Measurements from ENCODE around the gene MRPS22. TPM values are rescaled to one million over a fixed set of nuclear protein-coding genes. Genes with fewer than 3 reads are reported as not detected.

Gene MRPS22
- total RNA-seq, 5 donors from 2014 or later (not counting 1 experiment from before 2014, with no cell fraction given): 32.4 to 36.9 (median 33.9) TPM

GRCh38 chr3:139339219-139339906 is 4.5 kb upstream of the MRPS22 start:
- Mint-ChIP-seq H3K27ac (no peak overlapping the region), H3K27me3 (peaks cover 5 to 6% of the 10 kb centered on the region in 2 donors), H3K36me3 (no peaks in the 10 kb centered on the region), H3K4me1 (peaks cover 7 to 9% (median 8%) of the 10 kb centered on the region in 3 donors), H3K9me3 (peaks cover 0 to 9% (median 3%) of the 10 kb centered on the region in 3 donors), H3K4me3 (no peak overlapping the region)
- peaks cover 2 to 10% of the 10 kb centered on the region in 2 experiments for H3K4me1 ChIP-seq (ENCODE audit: control insufficient read depth in 1 of 2, extremely low read depth in 1 of 2, insufficient read depth in 2 of 2, low read length in 2 of 2)
- ATAC-seq (replicated peaks in 1 of 4) (no peak), DNase-seq (no peak)
- no peaks in the 10 kb centered on the region for H3K9me3 ChIP-seq
- ChIA-PET POLR2A (no interaction called here), CTCF (interaction anchor here in 1 of 2 donors (0.5 kb wide), 1 partner anchor 773 kb away, joined by 5 read pairs; no protein-coding TSS in a partner anchor)
- 100% methylated on average over 1 of the region's 4 CpGs for WGBS (ENCODE audit: insufficient coverage)
- no peak overlapping the region for H3K27ac ChIP-seq (ENCODE audit: low read length)
- H3K4me3 ChIP-seq (ENCODE audit: control insufficient read depth in 1 of 2, extremely low read depth in 1 of 2, low read length in 1 of 2): no peak overlapping the region
- peaks cover 0 to 10% of the 10 kb centered on the region in 2 experiments for H3K27me3 ChIP-seq (replicated peaks in 1 of 2; ENCODE audit: control insufficient read depth in 2 of 2, extremely low read depth in 1 of 2, insufficient read depth in 2 of 2, low read length in 1 of 2)
- no peaks in the 10 kb centered on the region for H3K36me3 ChIP-seq (ENCODE audit: control insufficient read depth in 2 of 2, extremely low read depth in 1 of 2, insufficient read depth in 1 of 2, low read length in 1 of 2)

DNA sequence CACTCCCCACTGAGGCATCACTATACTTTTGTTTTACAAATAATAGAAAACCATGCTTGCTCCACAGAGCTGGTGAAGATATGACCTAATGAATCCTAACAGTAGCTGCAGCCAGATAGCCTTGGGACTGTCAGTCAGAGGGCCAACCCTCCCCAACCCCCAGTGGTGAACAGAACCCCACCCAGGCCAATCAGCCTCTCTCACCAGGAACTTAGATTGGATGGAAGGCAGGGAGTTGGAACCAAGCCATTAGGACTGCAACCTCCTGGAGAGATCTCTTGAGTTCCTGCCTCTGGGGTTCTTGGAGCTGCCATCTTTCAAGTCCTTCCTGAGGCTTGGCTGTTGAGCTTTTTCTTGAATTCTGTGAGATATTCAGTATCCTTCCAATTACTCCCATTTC is 3.0 kb upstream of the MRPS22 start:
- peaks cover 7 to 9% (median 8%) of the 10 kb centered on the region in 3 donors for H3K4me1 Mint-ChIP-seq
- peaks cover 14 to 18% of the 10 kb centered on the region in 2 experiments for H3K4me1 ChIP-seq (ENCODE audit: control insufficient read depth in 1 of 2, extremely low read depth in 1 of 2, insufficient read depth in 2 of 2, low read length in 2 of 2)
- peaks cover 0 to 10% of the 10 kb centered on the region in 2 experiments for H3K27me3 ChIP-seq (replicated peaks in 1 of 2; ENCODE audit: control insufficient read depth in 2 of 2, extremely low read depth in 1 of 2, insufficient read depth in 2 of 2, low read length in 1 of 2)
- no peak overlapping the region for H3K27ac ChIP-seq (ENCODE audit: low read length)
- no peaks in the 10 kb centered on the region for H3K36me3 ChIP-seq (ENCODE audit: control insufficient read depth in 2 of 2, extremely low read depth in 1 of 2, insufficient read depth in 1 of 2, low read length in 1 of 2)
- CTCF ChIA-PET: interaction anchor here in 1 of 2 donors (0.6 kb wide), 1 partner anchor 339 kb away, joined by 3 read pairs; no protein-coding TSS in a partner anchor
- H3K27me3 Mint-ChIP-seq: peaks cover 3 to 5% of the 10 kb centered on the region in 2 donors
- no peak overlapping the region for H3K27ac Mint-ChIP-seq
- no peaks in the 10 kb centered on the region for H3K36me3 Mint-ChIP-seq
- H3K4me3 Mint-ChIP-seq: no peak overlapping the region
- POLR2A ChIA-PET: interaction anchor here in 1 of 2 donors (0.6 kb wide), 1 partner anchor 12 kb away, joined by 3 read pairs; no protein-coding TSS in a partner anchor
- no peak overlapping the region for H3K4me3 ChIP-seq (ENCODE audit: control insufficient read depth in 1 of 2, extremely low read depth in 1 of 2, low read length in 1 of 2)
- H3K9me3 ChIP-seq: no peaks in the 10 kb centered on the region
- DNase-seq (no peak), ATAC-seq (replicated peaks in 1 of 4) (no peak)
- peaks cover 0 to 9% (median 3%) of the 10 kb centered on the region in 3 donors for H3K9me3 Mint-ChIP-seq

GRCh38 chr3:139342054-139342453 is 1.8 kb upstream of the MRPS22 start:
- H3K9me3 ChIP-seq: no peaks in the 10 kb centered on the region
- Mint-ChIP-seq H3K36me3 (no peaks in the 10 kb centered on the region), H3K4me1 (peaks cover 8 to 10% (median 10%) of the 10 kb centered on the region in 3 donors), H3K9me3 (peaks cover 0 to 9% (median 3%) of the 10 kb centered on the region in 3 donors), H3K4me3 (peak overlapping the region in 1 of 3 donors; percentile 14), H3K27ac (no peak overlapping the region), H3K27me3 (peaks cover 3 to 5% of the 10 kb centered on the region in 2 donors)
- H3K36me3 ChIP-seq (ENCODE audit: control insufficient read depth in 2 of 2, extremely low read depth in 1 of 2, insufficient read depth in 1 of 2, low read length in 1 of 2): peaks cover 0 to 5% of the 10 kb centered on the region in 2 donors
- POLR2A ChIA-PET: interaction anchor here in 1 of 2 donors (1.0 kb wide), 1 partner anchor 48 kb away, joined by 4 read pairs; the partner anchor contains the start of gene COPB2
- peaks cover 0 to 10% of the 10 kb centered on the region in 2 experiments for H3K27me3 ChIP-seq (replicated peaks in 1 of 2; ENCODE audit: control insufficient read depth in 2 of 2, extremely low read depth in 1 of 2, insufficient read depth in 2 of 2, low read length in 1 of 2)
- H3K4me3 ChIP-seq (ENCODE audit: control insufficient read depth in 1 of 2, extremely low read depth in 1 of 2, low read length in 1 of 2): no peak overlapping the region
- no peak overlapping the region for H3K27ac ChIP-seq (ENCODE audit: low read length)
- DNase-seq (no peak), ATAC-seq (replicated peaks in 1 of 4) (no peak)
- peaks cover 17 to 18% of the 10 kb centered on the region in 2 experiments for H3K4me1 ChIP-seq (ENCODE audit: control insufficient read depth in 1 of 2, extremely low read depth in 1 of 2, insufficient read depth in 2 of 2, low read length in 2 of 2)
- CTCF ChIA-PET: interaction anchor here (0.6 to 1.8 kb wide), 3 partner anchors 12 to 634 kb away, joined by 3 to 6 read pairs (median 4); no protein-coding TSS in a partner anchor

DNA sequence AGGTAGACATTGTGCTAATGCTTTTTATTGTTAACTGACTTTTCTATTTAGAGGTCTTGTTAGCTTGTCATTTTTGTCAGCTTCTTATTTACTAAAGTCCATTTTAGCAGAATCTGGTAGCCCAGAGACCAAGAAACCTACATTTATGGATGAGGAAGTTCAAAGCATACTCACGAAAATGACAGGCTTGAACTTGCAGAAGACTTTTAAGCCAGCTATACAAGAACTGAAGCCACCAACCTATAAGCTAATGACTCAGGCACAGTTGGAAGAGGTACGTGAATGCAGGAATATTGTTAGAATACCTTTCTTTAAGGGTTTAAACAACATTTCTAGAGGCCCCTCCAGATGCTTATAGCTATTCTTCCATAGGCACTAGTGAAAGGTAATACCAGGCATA is 3.0 kb downstream of the MRPS22 start:
- Mint-ChIP-seq H3K9me3 (peaks cover 0 to 9% (median 3%) of the 10 kb centered on the region in 3 donors), H3K4me1 (peaks cover 8 to 15% (median 12%) of the 10 kb centered on the region in 3 donors), H3K4me3 (no peak overlapping the region), H3K27me3 (peaks cover 0 to 1% of the 10 kb centered on the region in 2 donors), H3K27ac (peak overlapping the region in 1 of 2 donors; percentile 28), H3K36me3 (peaks cover 26% of the 10 kb centered on the region)
- peaks cover 17 to 18% of the 10 kb centered on the region in 2 experiments for H3K4me1 ChIP-seq (ENCODE audit: control insufficient read depth in 1 of 2, extremely low read depth in 1 of 2, insufficient read depth in 2 of 2, low read length in 2 of 2)
- POLR2A ChIA-PET: interaction anchor here in 1 of 2 donors (0.6 kb wide), 1 partner anchor 15 kb away, joined by 3 read pairs; no protein-coding TSS in a partner anchor
- ATAC-seq (replicated peaks in 1 of 4) (no peak), DNase-seq (no peak)
- peaks cover 0 to 46% of the 10 kb centered on the region in 2 donors for H3K36me3 ChIP-seq (ENCODE audit: control insufficient read depth in 2 of 2, extremely low read depth in 1 of 2, insufficient read depth in 1 of 2, low read length in 1 of 2)
- CTCF ChIA-PET: no interaction called here
- H3K9me3 ChIP-seq: no peaks in the 10 kb centered on the region
- no peak overlapping the region for H3K27ac ChIP-seq (ENCODE audit: low read length)
- H3K4me3 ChIP-seq (ENCODE audit: control insufficient read depth in 1 of 2, extremely low read depth in 1 of 2, low read length in 1 of 2): no peak overlapping the region
- WGBS (ENCODE audit: insufficient coverage): 100% methylated on average over 1 of the region's 2 CpGs
- no peaks in the 10 kb centered on the region for H3K27me3 ChIP-seq (replicated peaks in 1 of 2; ENCODE audit: control insufficient read depth in 2 of 2, extremely low read depth in 1 of 2, insufficient read depth in 2 of 2, low read length in 1 of 2)

DNA sequence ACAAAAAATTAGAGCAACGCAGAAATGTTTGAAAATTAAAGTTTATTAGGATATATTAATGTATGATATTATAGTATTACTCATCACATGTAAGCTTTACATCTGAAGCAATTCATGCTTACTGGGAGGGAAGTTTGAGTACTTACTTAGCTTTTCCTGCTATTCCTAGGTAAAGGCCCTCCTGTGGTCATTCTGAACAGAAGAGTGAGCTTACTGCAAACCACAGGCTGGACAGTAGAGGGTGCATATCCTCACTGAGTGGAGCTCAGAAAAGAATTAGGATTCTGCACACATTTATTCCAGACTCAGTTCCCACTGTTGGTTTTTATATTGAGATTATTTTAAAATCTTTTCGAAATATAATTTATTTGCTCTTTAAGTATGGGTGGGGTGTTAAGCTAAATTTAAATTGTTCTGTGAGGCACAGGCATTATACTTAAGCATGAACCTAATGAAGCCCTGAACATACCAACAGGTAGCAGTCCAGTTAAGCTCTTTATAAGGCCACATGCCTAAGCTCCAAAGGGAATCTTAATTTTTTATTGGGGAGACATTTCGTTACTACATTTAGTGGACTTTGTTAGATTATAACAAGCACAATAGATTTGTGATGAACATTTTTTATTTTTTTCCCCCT is 10.2 kb downstream of the MRPS22 start:
- Histone ChIP-seq H3K4me1 (ENCODE audit: control insufficient read depth in 1 of 2, extremely low read depth in 1 of 2, insufficient read depth in 2 of 2, low read length in 2 of 2) (no peaks in the 10 kb centered on the region), H3K4me3 (ENCODE audit: control insufficient read depth in 1 of 2, extremely low read depth in 1 of 2, low read length in 1 of 2) (no peak overlapping the region), H3K27ac (ENCODE audit: low read length) (no peak overlapping the region), H3K27me3 (replicated peaks in 1 of 2; ENCODE audit: control insufficient read depth in 2 of 2, extremely low read depth in 1 of 2, insufficient read depth in 2 of 2, low read length in 1 of 2) (no peaks in the 10 kb centered on the region), H3K36me3 (ENCODE audit: control insufficient read depth in 2 of 2, extremely low read depth in 1 of 2, insufficient read depth in 1 of 2, low read length in 1 of 2) (peaks cover 3 to 93% of the 10 kb centered on the region in 2 donors), H3K9me3 (no peaks in the 10 kb centered on the region)
- Mint-ChIP-seq H3K27ac (no peak overlapping the region), H3K36me3 (peaks cover 65% of the 10 kb centered on the region), H3K4me3 (no peak overlapping the region), H3K9me3 (no peaks in the 10 kb centered on the region), H3K4me1 (peaks cover 1 to 7% (median 5%) of the 10 kb centered on the region in 3 donors), H3K27me3 (no peaks in the 10 kb centered on the region)
- WGBS (ENCODE audit: insufficient coverage): no CpG with 5 or more reads among the region's 3 CpGs
- ChIA-PET CTCF (interaction anchor here (0.6 kb wide), 2 partner anchors 10 to 121 kb away, joined by 3 read pairs; partner anchors contain the start of gene MRPS22 (in 1 of the 2)), POLR2A (interaction anchor here in 1 of 2 donors (1.1 kb wide), 1 partner anchor 36 kb away, joined by 3 read pairs; the partner anchor contains the start of gene COPB2)
- DNase-seq (no peak), ATAC-seq (replicated peaks in 1 of 4) (no peak)

DNA sequence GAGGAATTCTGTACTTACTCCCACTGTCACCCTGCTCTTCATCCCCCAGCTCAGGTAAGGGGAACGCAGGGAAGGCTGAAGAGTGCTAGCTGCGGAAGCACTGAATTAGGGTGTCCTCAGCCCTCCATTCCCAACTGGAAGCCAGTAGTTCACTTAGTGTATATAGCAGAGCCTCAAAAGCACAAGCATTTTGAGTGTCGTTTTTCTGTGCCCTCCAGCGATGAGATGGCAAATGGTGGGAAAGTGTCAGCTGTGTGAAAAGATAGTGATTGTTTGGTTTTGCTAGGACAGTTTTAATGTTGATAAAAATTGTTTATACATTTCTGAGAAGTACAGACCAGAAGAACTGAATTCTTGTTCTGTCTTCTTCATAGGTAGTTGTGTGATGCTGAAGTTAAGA is 10.8 kb downstream of the MRPS22 start:
- Histone ChIP-seq H3K27me3 (replicated peaks in 1 of 2; ENCODE audit: control insufficient read depth in 2 of 2, extremely low read depth in 1 of 2, insufficient read depth in 2 of 2, low read length in 1 of 2) (no peaks in the 10 kb centered on the region), H3K9me3 (no peaks in the 10 kb centered on the region), H3K36me3 (ENCODE audit: control insufficient read depth in 2 of 2, extremely low read depth in 1 of 2, insufficient read depth in 1 of 2, low read length in 1 of 2) (peaks cover 3 to 95% of the 10 kb centered on the region in 2 donors), H3K27ac (ENCODE audit: low read length) (no peak overlapping the region), H3K4me3 (ENCODE audit: control insufficient read depth in 1 of 2, extremely low read depth in 1 of 2, low read length in 1 of 2) (no peak overlapping the region), H3K4me1 (ENCODE audit: control insufficient read depth in 1 of 2, extremely low read depth in 1 of 2, insufficient read depth in 2 of 2, low read length in 2 of 2) (no peaks in the 10 kb centered on the region)
- ChIA-PET POLR2A (interaction anchor here in 1 of 2 donors (1.1 kb wide), 1 partner anchor 35 kb away, joined by 3 read pairs; the partner anchor contains the start of gene COPB2), CTCF (interaction anchor here in 1 of 2 donors (0.6 kb wide), 1 partner anchor 10 kb away, joined by 3 read pairs; the partner anchor contains the start of gene MRPS22)
- peaks cover 66% of the 10 kb centered on the region for H3K36me3 Mint-ChIP-seq
- H3K4me1 Mint-ChIP-seq: peaks cover 1 to 7% (median 5%) of the 10 kb centered on the region in 3 donors
- 100% methylated on average over 4 of the region's 4 CpGs for WGBS (ENCODE audit: insufficient coverage)
- ATAC-seq (replicated peaks in 1 of 4) (no peak), DNase-seq (no peak)
- no peaks in the 10 kb centered on the region for H3K27me3 Mint-ChIP-seq
- H3K9me3 Mint-ChIP-seq: no peaks in the 10 kb centered on the region
- no peak overlapping the region for H3K4me3 Mint-ChIP-seq
- no peak overlapping the region for H3K27ac Mint-ChIP-seq
